ENCODE measurements around the gene GTF2H3. TPM values are rescaled to one million over a fixed set of nuclear protein-coding genes. Genes with fewer than 3 reads are reported as not detected.

Gene GTF2H3
- total RNA-seq, 1 experiment from 2014 or later: 37.4 TPM

DNA sequence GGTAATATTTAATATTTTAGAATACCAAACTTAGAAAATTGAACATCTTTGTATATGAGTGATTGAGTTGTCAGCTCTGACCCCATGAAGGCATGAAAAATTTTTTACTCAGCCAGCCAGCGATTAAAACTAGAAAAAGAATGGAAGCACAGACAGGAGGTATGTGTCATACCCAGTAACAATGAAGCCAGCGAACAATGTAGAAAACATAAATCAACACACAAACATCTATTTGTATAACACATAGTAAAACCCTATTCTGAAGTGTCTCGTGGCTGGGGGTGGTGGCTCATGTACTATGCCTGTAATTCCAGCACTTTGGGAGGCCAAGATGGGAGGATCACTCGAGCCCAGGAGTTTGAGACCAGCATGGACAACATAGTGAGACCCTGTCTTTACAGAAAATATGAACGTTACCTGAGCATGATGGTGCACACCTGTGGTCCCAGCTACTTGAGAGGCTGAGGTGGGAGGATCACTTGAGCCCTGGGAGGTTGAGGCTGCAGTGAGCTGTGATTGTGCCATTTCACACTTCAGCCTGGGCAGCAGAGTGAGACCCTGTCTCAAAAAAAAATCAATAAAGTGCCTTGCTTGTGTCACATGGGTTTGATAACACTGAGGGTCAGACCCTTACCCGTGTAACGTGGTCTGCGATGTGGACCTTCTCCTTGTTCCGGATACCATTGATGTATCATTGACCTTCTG, 43.1 kb downstream of the GTF2H3 start:
- no peak for DNase-seq
- Histone ChIP-seq H3K9me3 (no peaks in the 10 kb centered on the region), H3K4me3 (no peak overlapping the region), H3K36me3 (no peaks in the 10 kb centered on the region; the same call in 1 of the 2 replicates), H3K27me3 (no peaks in the 10 kb centered on the region)

DNA sequence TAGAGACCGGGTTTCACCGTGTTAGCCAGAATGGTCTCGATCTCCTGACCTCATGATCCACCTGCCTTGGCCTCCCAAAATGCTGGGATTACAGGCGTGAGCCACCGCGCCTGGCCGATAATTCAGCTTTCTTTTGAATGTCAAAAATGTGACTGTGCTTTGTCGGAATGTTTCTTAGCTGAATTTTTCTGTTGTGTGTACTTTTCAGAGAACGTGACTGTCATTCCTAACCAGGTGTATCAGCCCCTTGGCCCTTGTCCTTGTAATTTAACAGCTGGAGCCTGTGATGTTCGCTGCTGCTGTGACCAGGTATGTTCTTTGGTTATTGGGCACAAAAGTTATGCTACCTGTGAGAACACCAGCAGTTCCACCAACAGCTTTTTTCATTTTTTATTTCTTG, 45.4 kb downstream of the GTF2H3 start:
- Histone ChIP-seq H3K27me3 (no peaks in the 10 kb centered on the region), H3K36me3 (no peaks in the 10 kb centered on the region; the same call in 1 of the 2 replicates), H3K4me3 (no peak overlapping the region), H3K9me3 (no peaks in the 10 kb centered on the region)
- DNase-seq: no peak

DNA sequence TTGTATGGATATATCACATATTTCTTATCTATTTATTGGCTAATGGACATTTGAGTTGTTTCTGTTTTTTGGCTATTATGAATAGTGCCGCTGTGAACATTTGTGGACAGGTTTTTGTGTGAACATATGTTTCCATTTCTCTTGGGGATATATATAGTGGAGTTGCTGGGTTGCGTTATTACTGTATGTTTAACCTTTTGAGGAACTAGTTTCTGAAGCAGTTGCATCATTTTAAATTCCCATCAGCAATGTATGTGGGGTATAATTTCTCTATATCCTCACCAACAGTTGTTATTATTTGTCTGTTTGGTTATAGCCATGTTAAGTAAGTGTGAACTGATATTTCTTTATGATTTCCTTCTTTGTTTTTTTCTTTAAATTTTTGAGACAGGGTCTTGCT, 48.0 kb downstream of the GTF2H3 start:
- H3K36me3 ChIP-seq: no peaks in the 10 kb centered on the region; the same call in 1 of the 2 replicates
- DNase-seq: no peak
- H3K4me3 ChIP-seq: no peak overlapping the region
- H3K9me3 ChIP-seq: no peaks in the 10 kb centered on the region
- H3K27me3 ChIP-seq: no peaks in the 10 kb centered on the region

DNA sequence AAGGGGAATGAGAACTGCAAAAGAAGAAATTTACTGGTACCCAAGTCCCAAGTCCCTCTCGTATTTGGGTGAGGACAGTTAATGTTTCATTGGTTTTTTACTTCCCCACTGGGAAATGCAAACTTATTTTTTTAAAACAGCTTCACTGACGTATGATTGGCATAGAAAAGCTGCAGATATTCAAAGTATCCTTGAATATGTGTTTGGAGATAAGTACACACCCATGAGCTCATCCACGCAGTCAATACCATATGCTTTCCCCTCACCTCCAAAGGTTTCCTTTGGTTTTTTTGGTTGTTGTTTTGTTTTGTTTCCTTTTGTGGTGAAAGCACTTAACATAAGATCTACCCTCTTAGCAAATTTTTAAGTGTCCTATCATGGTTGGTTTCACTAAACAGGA, 50.3 kb downstream of the GTF2H3 start:
- H3K4me3 ChIP-seq: no peak overlapping the region
- H3K27me3 ChIP-seq: no peaks in the 10 kb centered on the region
- DNase-seq: no peak

DNA sequence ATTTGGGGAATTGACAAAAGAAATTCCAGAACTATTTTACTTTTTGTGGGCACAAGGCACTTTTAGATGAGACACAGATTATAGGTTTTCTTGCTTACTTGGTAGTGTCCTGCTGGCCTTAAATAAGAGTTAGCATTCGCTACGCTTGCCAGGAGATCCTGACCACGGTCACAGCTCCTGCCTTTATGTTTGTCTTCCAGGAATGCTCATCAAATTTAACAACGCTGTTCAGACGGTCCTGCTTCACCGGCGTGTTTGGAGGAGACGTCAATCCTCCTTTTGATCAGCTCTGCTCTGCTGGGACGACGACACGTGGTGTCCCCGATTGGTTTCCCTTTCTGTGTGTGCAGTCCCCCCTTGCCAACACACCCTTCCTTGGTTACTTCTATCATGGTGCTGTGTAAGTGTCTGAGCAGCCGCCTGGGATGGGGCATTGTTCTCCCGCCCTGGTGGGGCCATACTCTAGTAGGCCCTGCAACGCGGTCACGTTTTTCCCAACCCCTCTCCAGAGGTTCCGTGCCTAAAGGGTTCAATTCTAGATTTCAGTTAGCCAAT, 53.1 kb downstream of the GTF2H3 start:
- Histone ChIP-seq H3K27me3 (no peaks in the 10 kb centered on the region), H3K4me3 (no peak overlapping the region), H3K9me3 (no peaks in the 10 kb centered on the region), H3K36me3 (no peaks in the 10 kb centered on the region; the same call in 1 of the 2 replicates)
- DNase-seq: no peak

More for the DNA sequence above, 50.3 kb downstream of the GTF2H3 start:
- Histone ChIP-seq H3K36me3 (no peaks in the 10 kb centered on the region; the same call in 1 of the 2 replicates), H3K9me3 (no peaks in the 10 kb centered on the region)

- H3K9me3 ChIP-seq: no peaks in the 10 kb centered on the region
- no peaks in the 10 kb centered on the region for H3K27me3 ChIP-seq
- no peak overlapping the region for H3K4me3 ChIP-seq
- no peak for DNase-seq
- peaks cover 5% of the 10 kb centered on the region for H3K36me3 ChIP-seq
Measured at GRCh38 chr12:123690191-123690840, 56.7 kb downstream of the GTF2H3 start.

DNA sequence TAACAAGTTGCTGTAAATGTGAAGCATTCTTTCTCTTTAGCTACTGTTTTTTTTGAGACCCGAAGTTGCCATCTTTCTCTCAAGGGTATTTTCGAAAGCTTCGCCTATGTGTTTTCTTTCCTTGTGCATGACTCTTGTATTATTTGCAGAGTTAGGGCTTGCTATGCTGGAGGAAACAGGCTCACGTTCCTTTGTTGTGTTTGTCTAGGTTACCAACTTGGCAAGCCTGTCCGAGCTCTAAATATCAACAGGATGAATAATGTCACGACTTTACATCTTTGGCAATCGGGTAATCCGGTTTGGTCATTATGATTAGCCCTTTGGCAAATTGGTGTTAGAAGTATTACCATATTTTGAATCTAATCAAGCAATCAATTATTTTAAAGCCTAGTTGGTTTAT, 62.6 kb downstream of the GTF2H3 start:
- Histone ChIP-seq H3K27me3 (no peaks in the 10 kb centered on the region), H3K36me3 (peaks cover 10% of the 10 kb centered on the region), H3K4me3 (no peak overlapping the region), H3K9me3 (no peaks in the 10 kb centered on the region)
- no peak for DNase-seq

GRCh38 chr12:123696646-123697045, 63.0 kb downstream of the GTF2H3 start:
- Histone ChIP-seq H3K4me3 (no peak overlapping the region), H3K27me3 (no peaks in the 10 kb centered on the region), H3K9me3 (no peaks in the 10 kb centered on the region), H3K36me3 (peaks cover 10% of the 10 kb centered on the region)
- no peak for DNase-seq

DNA sequence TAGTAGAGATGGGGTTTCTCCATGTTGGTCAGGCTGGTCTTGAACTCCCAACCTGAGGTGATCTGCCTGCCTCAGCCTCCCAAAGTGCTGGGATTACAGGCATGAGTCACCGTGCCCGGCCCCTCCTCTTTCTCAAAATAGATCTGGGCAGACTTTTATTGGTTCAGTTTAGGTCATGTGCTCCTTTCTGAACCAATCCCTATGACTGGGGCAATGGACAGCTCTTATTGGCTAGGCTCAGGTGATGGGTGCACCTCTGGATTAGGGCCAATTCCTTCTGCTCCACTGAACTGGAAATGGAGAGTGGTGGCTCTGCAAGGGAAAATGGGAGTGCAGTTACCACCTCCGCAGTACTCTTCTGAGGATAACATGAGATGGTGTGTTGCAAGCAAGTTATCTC, 72.3 kb downstream of the GTF2H3 start:
- Histone ChIP-seq H3K4me3 (no peak overlapping the region), H3K27me3 (no peaks in the 10 kb centered on the region), H3K36me3 (peaks cover 5% of the 10 kb centered on the region), H3K9me3 (no peaks in the 10 kb centered on the region)
- DNase-seq: peak; percentile 22

- Histone ChIP-seq H3K4me3 (no peak overlapping the region), H3K9me3 (no peaks in the 10 kb centered on the region), H3K36me3 (peaks cover 5% of the 10 kb centered on the region; the same call in 1 of the 2 replicates), H3K27me3 (no peaks in the 10 kb centered on the region)
- DNase-seq: no peak
Measured at GRCh38 chr12:123707466-123707865, 73.8 kb downstream of the GTF2H3 start.

Other genes with a start within 250 kb of the GTF2H3 start
- 53.0 and 76.8 TPM in 2 replicates for gene KMT5A, start 249.7 kb upstream of the GTF2H3 start, total RNA-seq (2014; rRNA removed; shearing (Covaris generic); ENCODE audit: low replicate concordance)
- gene RILPL2, start 197.1 kb upstream of the GTF2H3 start, total RNA-seq (2014; rRNA removed; shearing (Covaris generic); ENCODE audit: low replicate concordance): 1.9 and 3.5 TPM in 2 replicates
- gene SNRNP35, start 175.7 kb upstream of the GTF2H3 start, total RNA-seq (2014; rRNA removed; shearing (Covaris generic); ENCODE audit: low replicate concordance): 2.8 and 16.4 TPM in 2 replicates
- 24.2 and 31.4 TPM in 2 replicates for gene RILPL1, start 100.1 kb upstream of the GTF2H3 start, total RNA-seq (2014; rRNA removed; shearing (Covaris generic); ENCODE audit: low replicate concordance)
- gene TMED2, start 49.3 kb upstream of the GTF2H3 start, total RNA-seq (2014; rRNA removed; shearing (Covaris generic); ENCODE audit: low replicate concordance): 395 and 529 TPM in 2 replicates
- 23.5 and 24.1 TPM in 2 replicates for gene DDX55, start 31.7 kb upstream of the GTF2H3 start, total RNA-seq (2014; rRNA removed; shearing (Covaris generic); ENCODE audit: low replicate concordance)
- gene EIF2B1, start 143 bp upstream of the GTF2H3 start, total RNA-seq (2014; rRNA removed; shearing (Covaris generic); ENCODE audit: low replicate concordance): 26.2 and 82.1 TPM in 2 replicates
- gene TCTN2, start 37.3 kb downstream of the GTF2H3 start, total RNA-seq (2014; rRNA removed; shearing (Covaris generic); ENCODE audit: low replicate concordance): 6.3 and 8.3 TPM in 2 replicates
- 15.4 and 18.7 TPM in 2 replicates for gene ATP6V0A2, start 78.5 kb downstream of the GTF2H3 start, total RNA-seq (2014; rRNA removed; shearing (Covaris generic); ENCODE audit: low replicate concordance)
- gene DNAH10, start 128.5 kb downstream of the GTF2H3 start, total RNA-seq (2014; rRNA removed; shearing (Covaris generic); ENCODE audit: low replicate concordance): 0.25 and 0.40 TPM in 2 replicates